ENCODE results near the gene ELFN1.
A peak's percentile ranks its signal among the peaks of the same experiment; 100 is the strongest.

The ELFN1 gene

GRCh38 chr7:1663857-1664651 lies 6.0 kb upstream of the ELFN1 start:
- DNase-seq (ENCODE audit: low spot score), result no peak

- DNase-seq (ENCODE audit: low spot score), result peak; percentile 17
Observed at GRCh38 chr7:1664711-1665548, 5.1 kb upstream of the ELFN1 start.

- no peak for DNase-seq (ENCODE audit: low spot score)
Observed at GRCh38 chr7:1665549-1666316, 4.3 kb upstream of the ELFN1 start.

- DNase-seq (ENCODE audit: low spot score), result no peak
Observed at GRCh38 chr7:1666317-1666822, 3.7 kb upstream of the ELFN1 start.

GRCh38 chr7:1666823-1667565 lies 3.1 kb upstream of the ELFN1 start:
- DNase-seq (ENCODE audit: low spot score), result no peak

- no peak for DNase-seq (ENCODE audit: low spot score)
Observed at GRCh38 chr7:1667566-1668395, 2.3 kb upstream of the ELFN1 start.

DNA sequence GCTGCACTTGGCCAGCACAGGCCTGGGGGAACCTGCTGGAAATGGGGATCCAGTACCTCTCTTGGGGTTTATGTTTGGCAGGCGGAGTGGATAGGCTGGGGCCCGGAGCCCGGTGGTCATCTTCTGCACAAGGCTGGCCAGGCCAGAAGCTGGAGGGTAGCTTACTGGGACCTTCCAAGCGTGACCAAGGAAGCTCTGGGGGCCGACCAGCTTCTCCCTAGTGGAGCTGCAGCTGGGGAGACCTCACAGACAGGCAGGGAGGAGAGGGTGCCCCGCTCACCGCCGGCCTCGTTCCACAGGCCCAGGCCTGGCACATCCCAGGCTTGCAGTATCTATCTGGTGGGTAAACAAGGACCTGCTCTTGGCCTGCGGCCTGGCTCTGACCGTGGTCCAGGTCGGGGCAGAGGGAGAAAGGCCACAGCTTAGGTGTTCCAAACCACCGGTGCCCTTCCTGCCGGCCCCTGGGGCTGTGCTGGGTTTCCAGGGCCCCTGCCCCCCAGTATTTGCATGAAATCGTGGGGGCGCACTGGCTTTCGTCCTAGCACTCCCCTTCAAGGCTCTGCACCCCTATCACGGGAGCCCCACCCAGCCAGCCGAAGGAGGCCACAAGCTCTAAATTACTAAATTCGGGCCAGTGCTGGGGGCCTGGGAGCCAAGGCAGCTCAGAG lies 1.5 kb upstream of the ELFN1 start:
- DNase-seq (ENCODE audit: low spot score), result no peak

GRCh38 chr7:1669064-1669951 lies 769 bp upstream of the ELFN1 start:
- DNase-seq (ENCODE audit: low spot score), result no peak

DNA sequence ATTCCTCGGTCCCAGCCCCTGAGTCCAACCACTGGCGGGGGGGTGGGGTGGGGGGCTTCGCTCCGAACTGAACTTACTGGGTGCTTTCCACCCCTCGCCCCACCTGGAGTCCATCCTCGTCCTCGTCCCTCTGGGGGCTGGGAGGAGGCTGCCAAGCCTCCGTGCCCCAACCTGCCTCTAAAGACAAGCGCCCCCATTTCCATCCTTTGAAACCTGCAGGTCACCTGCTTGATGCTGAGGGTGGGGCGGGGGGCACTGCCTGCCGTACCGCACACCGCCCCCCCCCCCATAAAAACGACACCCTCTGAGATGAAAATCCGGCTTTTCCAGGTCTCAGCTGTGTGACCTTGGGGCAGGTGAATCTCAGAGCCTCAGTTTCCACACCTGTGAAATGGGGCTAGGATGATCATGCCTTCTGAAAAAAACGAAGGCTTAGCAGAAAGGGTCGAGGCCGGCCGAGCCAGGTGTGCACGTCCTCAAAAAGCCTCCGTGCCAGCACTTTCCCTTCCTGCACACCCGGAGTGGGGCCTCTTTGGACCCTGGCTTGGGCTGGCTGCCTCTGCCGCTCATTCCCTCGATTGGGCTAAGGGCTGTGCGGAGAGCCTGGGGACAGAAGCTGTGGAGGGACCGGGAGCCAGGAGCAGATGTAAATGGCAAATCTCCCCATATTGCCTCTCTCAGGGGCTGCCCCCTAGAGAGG lies 967 bp downstream of the ELFN1 start:
- no peak for DNase-seq (ENCODE audit: low spot score)

DNA sequence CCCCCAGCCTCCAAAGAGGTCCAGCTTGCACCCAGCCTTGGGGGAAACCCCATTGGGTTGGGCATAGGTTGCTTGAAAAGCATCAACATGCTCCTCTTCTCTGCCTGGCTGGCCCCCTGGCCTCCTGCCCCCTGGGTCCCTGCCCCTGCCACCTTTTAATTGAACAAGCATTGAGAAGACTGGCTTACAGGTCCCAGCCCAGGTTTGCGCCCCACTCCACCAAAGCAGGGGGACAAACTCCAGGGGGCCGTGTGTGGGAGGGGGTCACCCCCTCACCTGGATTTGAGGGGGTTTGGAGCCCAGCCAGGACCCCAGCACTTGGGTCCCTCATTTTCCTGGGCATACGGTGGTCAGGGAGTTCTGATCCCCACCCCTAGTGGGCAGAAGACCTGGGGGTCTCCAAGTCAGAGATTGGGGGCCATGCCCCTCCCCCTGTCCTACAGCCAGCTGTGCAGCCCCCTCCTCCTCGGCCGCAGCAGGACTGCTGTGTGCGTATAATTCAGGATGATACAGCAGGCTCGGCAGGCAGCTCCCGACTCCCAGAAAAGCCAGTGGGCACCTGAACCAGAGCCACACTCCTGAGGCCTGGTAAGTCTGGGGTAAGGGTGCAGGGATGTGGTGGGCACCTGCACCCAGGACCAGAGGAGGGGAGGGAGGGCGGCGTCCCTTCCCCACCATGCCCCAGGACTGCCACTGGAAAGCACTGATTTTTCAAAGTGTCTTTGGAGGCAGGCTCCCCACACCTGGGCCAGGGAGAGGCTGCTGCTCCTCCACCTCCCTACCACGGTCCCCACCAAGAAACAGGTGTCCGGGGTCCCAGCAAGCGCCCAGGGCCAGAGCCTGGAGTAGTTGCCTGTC lies 1.7 kb downstream of the ELFN1 start:
- no peak for DNase-seq (ENCODE audit: low spot score)

DNA sequence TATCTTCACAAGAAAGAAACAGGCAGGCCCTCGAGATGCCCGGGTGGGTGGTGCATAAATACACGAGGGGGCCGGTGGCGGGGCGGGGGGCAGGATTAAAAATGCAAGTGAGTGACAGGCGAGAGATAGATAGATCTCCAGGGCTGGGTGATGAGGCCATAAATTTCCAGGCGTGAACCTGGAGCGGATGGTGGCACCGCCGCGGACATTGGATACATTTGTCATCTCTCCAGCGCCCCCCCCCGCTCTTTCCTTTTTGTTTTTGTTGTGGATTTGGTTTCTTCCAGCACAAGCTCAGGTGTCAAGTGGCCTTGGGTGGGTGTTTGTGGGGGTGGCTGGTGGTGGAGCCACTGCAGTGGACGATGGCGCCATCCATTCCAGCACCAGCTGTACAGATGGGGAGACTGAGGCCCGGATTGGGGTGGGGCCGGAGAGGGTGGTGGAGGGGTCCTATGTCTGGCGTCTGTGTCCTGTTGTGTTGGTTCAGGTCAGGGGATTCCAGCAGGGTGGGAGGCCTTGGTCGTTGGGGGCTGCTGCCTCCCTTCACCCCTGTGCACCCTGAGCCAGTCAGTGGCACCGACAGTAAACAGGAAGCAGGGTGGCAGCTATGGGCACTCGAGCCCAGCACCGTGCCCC lies 2.9 kb downstream of the ELFN1 start:
- DNase-seq (ENCODE audit: low spot score), result no peak

DNA sequence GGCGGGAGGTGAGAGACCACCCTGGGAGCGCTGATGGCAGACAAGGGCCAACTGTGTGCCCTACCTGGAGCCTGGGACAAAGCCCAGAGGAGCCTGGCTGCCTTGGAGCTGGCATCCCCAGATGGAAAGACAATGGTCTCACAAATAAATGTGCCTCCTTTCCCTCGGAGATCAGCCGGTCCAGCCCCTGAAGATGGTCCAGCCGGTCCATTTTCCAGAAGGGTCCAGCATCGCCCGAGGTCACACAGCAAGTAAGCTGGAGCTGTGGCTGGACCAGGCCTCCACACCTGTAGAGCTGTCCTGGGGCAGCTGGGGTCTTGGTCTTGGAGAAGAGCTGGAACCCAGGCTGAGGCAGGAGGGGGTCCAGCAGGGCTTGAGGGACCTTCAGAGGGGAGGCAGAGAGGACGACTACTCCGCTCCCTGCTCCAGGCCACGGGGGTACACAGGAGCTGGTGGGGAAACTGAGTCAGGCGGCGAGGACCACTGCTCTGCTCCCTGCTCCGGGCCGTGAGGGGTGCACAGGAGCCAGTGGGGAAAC lies 3.6 kb downstream of the ELFN1 start:
- no peak for DNase-seq (ENCODE audit: low spot score)

GRCh38 chr7:1674161-1675035 lies 4.3 kb downstream of the ELFN1 start:
- DNase-seq (ENCODE audit: low spot score), result no peak

- DNase-seq (ENCODE audit: low spot score), result no peak
Observed at GRCh38 chr7:1675036-1675671, 5.1 kb downstream of the ELFN1 start.
